ENCODE data around the gene CHRM4. TPM values are rescaled to one million over a fixed set of nuclear protein-coding genes. Genes with fewer than 3 reads are reported as not detected.

The CHRM4 gene
- total RNA-seq, 1 experiment from 2014 or later = 0.31 TPM

- no peak for DNase-seq
- POLR2A ChIA-PET (ENCODE audit: unreplicated experiment) = no interaction called here
- Histone ChIP-seq H3K9me2 (ENCODE audit: insufficient read depth) (no peaks in the 10 kb centered on the region), H3K4me2 (no peak overlapping the region), H3K27me3 (ENCODE audit: insufficient read depth, low read depth) (no peaks in the 10 kb centered on the region), H3K36me3 (ENCODE audit: low read depth) (peaks cover 12% of the 10 kb centered on the region; the same call in 1 of the 2 replicates), H3K4me3 (no peak overlapping the region), H3K9me3 (ENCODE audit: insufficient read depth, low read depth) (no peaks in the 10 kb centered on the region), H3K4me1 (replicated peaks; ENCODE audit: insufficient read depth) (no peaks in the 10 kb centered on the region), H3F3A (ENCODE audit: insufficient read depth, low read depth) (no peaks in the 10 kb centered on the region), H3K79me2 (ENCODE audit: low read depth) (no peaks in the 10 kb centered on the region), H3K27ac (no peak overlapping the region), H4K20me1 (ENCODE audit: insufficient read depth) (peaks cover 4% of the 10 kb centered on the region; the same call in 1 of the 2 replicates), H2AFZ (no peak overlapping the region)
- intact Hi-C loops (cut with micrococcal nuclease; ENCODE audit: unreplicated experiment) = no loop called here
- CTCF ChIA-PET = no interaction called here
- BruUV-seq (replicated peaks) = no TSS peak
- TF ChIP-seq CTCF (conservative IDR thresholded peaks at IDR 0.05) (no peak), EZH2 (IDR thresholded peaks at IDR 0.05; ENCODE audit: low read depth) (no peak)
These were observed 44.5 kb upstream of the CHRM4 start for GRCh38 chr11:46436113-46436512.

GRCh38 chr11:46435679-46436078, 44.1 kb upstream of the CHRM4 start:
- H3K4me3 ChIP-seq = no peak overlapping the region
- no peak overlapping the region for H3K27ac ChIP-seq
- no peak for DNase-seq
- peaks cover 15% of the 10 kb centered on the region; the same call in 1 of the 2 replicates for H3K36me3 ChIP-seq (ENCODE audit: low read depth)
- no peaks in the 10 kb centered on the region for H3K9me2 ChIP-seq (ENCODE audit: insufficient read depth)
- H3K4me1 ChIP-seq (replicated peaks; ENCODE audit: insufficient read depth) = no peaks in the 10 kb centered on the region
- POLR2A ChIA-PET (ENCODE audit: unreplicated experiment) = no interaction called here
- peaks cover 4% of the 10 kb centered on the region; the same call in 1 of the 2 replicates for H4K20me1 ChIP-seq (ENCODE audit: insufficient read depth)
- no peaks in the 10 kb centered on the region for H3K9me3 ChIP-seq (ENCODE audit: insufficient read depth, low read depth)
- no peaks in the 10 kb centered on the region for H3F3A ChIP-seq (ENCODE audit: insufficient read depth, low read depth)
- no peaks in the 10 kb centered on the region for H3K27me3 ChIP-seq (ENCODE audit: insufficient read depth, low read depth)
- no peaks in the 10 kb centered on the region for H3K79me2 ChIP-seq (ENCODE audit: low read depth)
- intact Hi-C loops (cut with micrococcal nuclease; ENCODE audit: unreplicated experiment) = no loop called here
- no TSS peak for BruUV-seq (replicated peaks)
- H2AFZ ChIP-seq = no peak overlapping the region
- H3K4me2 ChIP-seq = no peak overlapping the region
- no peak for TF ChIP-seq EZH2 (IDR thresholded peaks at IDR 0.05; ENCODE audit: low read depth)
- no peak for TF ChIP-seq CTCF (conservative IDR thresholded peaks at IDR 0.05)
- CTCF ChIA-PET = no interaction called here

- Histone ChIP-seq H4K20me1 (ENCODE audit: insufficient read depth) (peaks cover 4% of the 10 kb centered on the region; the same call in 1 of the 2 replicates), H3K9me3 (ENCODE audit: insufficient read depth, low read depth) (no peaks in the 10 kb centered on the region), H3K4me3 (no peak overlapping the region), H3F3A (ENCODE audit: insufficient read depth, low read depth) (no peaks in the 10 kb centered on the region), H3K79me2 (ENCODE audit: low read depth) (no peaks in the 10 kb centered on the region), H2AFZ (no peak overlapping the region), H3K27me3 (ENCODE audit: insufficient read depth, low read depth) (no peaks in the 10 kb centered on the region), H3K9me2 (ENCODE audit: insufficient read depth) (no peaks in the 10 kb centered on the region), H3K4me1 (replicated peaks; ENCODE audit: insufficient read depth) (no peaks in the 10 kb centered on the region), H3K27ac (no peak overlapping the region), H3K36me3 (ENCODE audit: low read depth) (peaks cover 19% of the 10 kb centered on the region; the same call in 1 of the 2 replicates), H3K4me2 (no peak overlapping the region)
- POLR2A ChIA-PET (ENCODE audit: unreplicated experiment) = no interaction called here
- intact Hi-C loops (cut with micrococcal nuclease; ENCODE audit: unreplicated experiment) = no loop called here
- TF ChIP-seq EZH2 (IDR thresholded peaks at IDR 0.05; ENCODE audit: low read depth) (no peak), CTCF (conservative IDR thresholded peaks at IDR 0.05) (no peak)
- BruUV-seq (replicated peaks) = no TSS peak
- DNase-seq = no peak
- CTCF ChIA-PET = interaction anchor here (0.6 kb wide), 2 partner anchors 12 to 135 kb away, joined by 3 read pairs; no protein-coding TSS in a partner anchor
These were observed 39.6 kb upstream of the CHRM4 start for GRCh38 chr11:46431211-46431610.

Measured in PC-9 (cell line).